HepG2 (cell line): Measurements from ENCODE around the gene NCKAP1. TPM values are rescaled to one million over a fixed set of nuclear protein-coding genes. Genes with fewer than 3 reads are reported as not detected.

Source experiments
- ATAC-seq: fragments of 200-7000 bp; cut with Tn5 transposase; 3 replicates; pipeline ENCODE4 v1.9.1; 2020; ENCODE audit warnings: mild to moderate bottlenecking, moderate library complexity
- BruUV-seq: library from RNA; stranded (reverse); fragments of 400-500 nt; replicated peaks from 2 replicates; lab custom pipeline; 2021; lab: Mats Ljungman, UMichigan
- CTCF ChIA-PET: fragments of 300-600 bp; formaldehyde crosslinking; extraction: SDS; loops from one replicate; lab custom pipeline; 2021; ENCODE audit warnings: low total read pairs, inconsistent platforms, low intra/inter-chr PET ratio; lab: Yijun Ruan, JAX
- POLR2A ChIA-PET: fragments of 350-600 bp; sonication (Branson Sonifier 250); formaldehyde crosslinking; loops from one replicate; lab custom pipeline; 2020; ENCODE audit warnings: antibody characterized with exemption, inconsistent platforms; lab: Yijun Ruan, JAX
- DNase-seq: peaks from one replicate; pipeline ENCODE4 v3.0.0-alpha.2; 2015; ENCODE audit warnings: low spot score
- FAIRE-seq: peaks from 3 replicates; lab custom pipeline; 2011; peaks lifted over from hg19 to GRCh38; lab: Jason Lieb, UNC
- H2AFZ ChIP-seq: one replicate; pipeline ENCODE4 v1.6.1; 2011; ENCODE audit warnings: low read length, inconsistent platforms
- H3K27ac ChIP-seq: fragments of 300-600 bp; 3 replicates; pipeline ENCODE4 v1.8.0; 2011; ENCODE audit warnings: mixed run types, mild to moderate bottlenecking, mixed read lengths, low read length, inconsistent platforms; ENCODE audit not compliant: insufficient read depth; ENCODE audit errors: extremely low read length
- H3K27me3 ChIP-seq, 2 experiments: fragments of 200-600 bp in 1 of 2; 2 replicates in 1 of 2; 3 replicates in 1 of 2; pipeline versions ENCODE4 v1.6.0 to v1.8.0; 2011; ENCODE audit warnings: low read length in 2 of 2, mild to moderate bottlenecking in 2 of 2, moderate library complexity in 2 of 2, inconsistent platforms in 1 of 2; ENCODE audit not compliant: insufficient read depth in 2 of 2, control insufficient read depth in 1 of 2
- H3K36me3 ChIP-seq, 2 experiments: fragments of 200-600 bp in 1 of 2; replicated peaks in 1 of 2; 2 replicates in 1 of 2; 3 replicates in 1 of 2; pipeline versions ENCODE4 v1.5.1 to v1.8.0; 2011; ENCODE audit warnings: low read length in 2 of 2, inconsistent platforms in 1 of 2; ENCODE audit not compliant: insufficient read depth in 2 of 2, control insufficient read depth in 1 of 2
- H3K4me1 ChIP-seq: 2 replicates; pipeline ENCODE4 v1.5.1; 2012; ENCODE audit warnings: low read length, inconsistent platforms; ENCODE audit not compliant: insufficient read depth
- H3K4me2 ChIP-seq: 2 replicates; pipeline ENCODE4 v1.6.0; 2011; ENCODE audit warnings: low read depth, low read length, inconsistent platforms
- H3K4me3 ChIP-seq, 3 experiments: fragments of 200-600 bp in 1 of 3; sonication (generic), shearing (Covaris generic) in 1 of 3; replicated peaks in 1 of 3; 2 replicates each; pipeline ENCODE4 v1.5.1; 2011 to 2016; ENCODE audit warnings: low read length in 3 of 3, inconsistent platforms in 2 of 3, low read depth in 2 of 3, mild to moderate bottlenecking in 2 of 3, control low read depth in 1 of 3, mixed read lengths in 1 of 3; ENCODE audit not compliant: insufficient read depth in 1 of 3
- H3K79me2 ChIP-seq: one replicate; pipeline ENCODE4 v1.6.1; 2011; ENCODE audit warnings: low read length, inconsistent platforms; ENCODE audit not compliant: insufficient read depth
- H3K9ac ChIP-seq: 2 replicates; pipeline ENCODE4 v1.6.0; 2011; ENCODE audit warnings: mild to moderate bottlenecking, low read depth, low read length, inconsistent platforms; ENCODE audit not compliant: insufficient read depth
- H3K9me3 ChIP-seq: 2 replicates; pipeline ENCODE4 v1.5.1; 2012; ENCODE audit warnings: mild to moderate bottlenecking, low read length
- H4K20me1 ChIP-seq: 2 replicates; pipeline ENCODE4 v1.6.0; 2011; ENCODE audit warnings: inconsistent platforms, mild to moderate bottlenecking, low read length, moderate library complexity; ENCODE audit not compliant: insufficient read depth
- CEBPG ChIP-seq: IDR thresholded peaks from 2 replicates; pipeline ENCODE4 v1.6.1; 2016
- CENPX ChIP-seq: sonication (generic); formaldehyde crosslinking; IDR thresholded peaks from 2 replicates; pipeline ENCODE4 v1.9.0; 2021; ENCODE audit warnings: mild to moderate bottlenecking, missing genetic modification reagents, moderate library complexity
- FOXP1 ChIP-seq, 2 experiments: fragments of 450-650 bp in 1 of 2; IDR thresholded peaks; 2 replicates each; pipeline ENCODE4 v1.6.1; 2017 to 2018; ENCODE audit warnings: antibody characterized with exemption in 1 of 2
- HNRNPH1 ChIP-seq: fragments of 200-400 bp; formaldehyde crosslinking; optimal IDR thresholded peaks from 2 replicates; pipeline ENCODE3; 2017; ENCODE audit warnings: mild to moderate bottlenecking, low read depth, low read length
- REPIN1 ChIP-seq: sonication (generic); formaldehyde crosslinking; IDR thresholded peaks from 2 replicates; pipeline ENCODE4 v1.8.0; 2022; ENCODE audit warnings: missing genetic modification reagents, low read depth, mild to moderate bottlenecking, borderline replicate concordance
- SIN3A ChIP-seq: IDR thresholded peaks from 2 replicates; pipeline ENCODE4 v1.6.1; 2011; ENCODE audit warnings: low read depth, mild to moderate bottlenecking, control low read depth, low read length, borderline replicate concordance
- TP53 ChIP-seq: sonication (generic); formaldehyde crosslinking; conservative IDR thresholded peaks from 2 replicates; pipeline ENCODE4 v1.4.0; 2020; ENCODE audit warnings: missing genetic modification reagents
- YEATS2 ChIP-seq: sonication (generic); formaldehyde crosslinking; IDR thresholded peaks from 2 replicates; pipeline ENCODE4 v1.4.0; 2020; ENCODE audit warnings: missing genetic modification reagents, borderline replicate concordance
- ZBTB42 ChIP-seq: sonication (generic); formaldehyde crosslinking; IDR thresholded peaks from 2 replicates; pipeline ENCODE4 v1.5.0; 2020; ENCODE audit warnings: mild to moderate bottlenecking, missing genetic modification reagents
- ZNF296 ChIP-seq: sonication (generic); formaldehyde crosslinking; conservative IDR thresholded peaks from 2 replicates; pipeline ENCODE4 v1.5.0; 2020; ENCODE audit warnings: mild to moderate bottlenecking, missing genetic modification reagents
- ZNF713 ChIP-seq: sonication (generic); formaldehyde crosslinking; IDR thresholded peaks from 2 replicates; pipeline ENCODE4 v1.4.0; 2020; ENCODE audit warnings: mild to moderate bottlenecking, missing genetic modification reagents
- WGBS: methylation state at CpG from one replicate; pipeline ENCODE4 v1.1.6; 2017; ENCODE audit warnings: low lambda C conversion rate; 5-methylcytosine and 5-hydroxymethylcytosine counted together
- in situ Hi-C: cut with HindIII; loops from 2 replicates; pipeline ENCODE4 v1.10.0; 2017; ENCODE audit warnings: low pct_unique_long_range_greater_than_20kb; ENCODE audit not compliant: extremely low pct_ligation_motif_present
- intact Hi-C: fragments of 100-400 bp; cut with micrococcal nuclease; formaldehyde crosslinking; loops from one replicate; pipeline ENCODE4 v1.10.0; 2022; ENCODE audit not compliant: unreplicated experiment
- polyA plus RNA-seq, 8 experiments: library from polyadenylated mRNA; depleted of rRNA in 3 of 8; stranded (reverse) in 7 of 8; unstranded in 1 of 8; fragments of >200 nt; fragmentation: Illumina TruSeq in 4 of 8; extraction: Trizol in 4 of 8; gene quantifications; 2 replicates each; pipeline versions ENCODE4 v1.2.1 to v1.2.3, GENCODE V29; 2011 to 2016; ENCODE audit warnings: low read depth in 4 of 8, missing spikeins in 1 of 8, mixed read lengths in 1 of 8; ENCODE audit not compliant: insufficient read depth in 1 of 8
- total RNA-seq, 5 experiments: library from RNA; depleted of rRNA; stranded (reverse); fragments of >200 nt; fragmentation: Illumina TruSeq; extraction: Trizol; gene quantifications; 2 replicates each; pipeline ENCODE4 v1.2.3, GENCODE V29; 2016; ENCODE audit warnings: low read depth in 1 of 5
- TF ChIP-seq, protein P1 (sequence below): sonication (generic); formaldehyde crosslinking; IDR thresholded peaks from 2 replicates; pipeline ENCODE4 v1.4.0; 2020; ENCODE audit warnings: mild to moderate bottlenecking, missing genetic modification reagents
- TF ChIP-seq, protein P2 (sequence below): fragments of 450-650 bp; IDR thresholded peaks from 2 replicates; pipeline ENCODE4 v1.6.1; 2016
- TF ChIP-seq, protein P3 (sequence below): sonication (generic); formaldehyde crosslinking; IDR thresholded peaks from 2 replicates; pipeline ENCODE4 v1.4.0; 2020; ENCODE audit warnings: mild to moderate bottlenecking, missing genetic modification reagents

The NCKAP1 gene
- total and polyA plus RNA-seq, 2 of the 13 experiments (the other 11 are each of a cell fraction or from before 2014, with no cell fraction given) = 72.1 to 96.3 TPM

DNA sequence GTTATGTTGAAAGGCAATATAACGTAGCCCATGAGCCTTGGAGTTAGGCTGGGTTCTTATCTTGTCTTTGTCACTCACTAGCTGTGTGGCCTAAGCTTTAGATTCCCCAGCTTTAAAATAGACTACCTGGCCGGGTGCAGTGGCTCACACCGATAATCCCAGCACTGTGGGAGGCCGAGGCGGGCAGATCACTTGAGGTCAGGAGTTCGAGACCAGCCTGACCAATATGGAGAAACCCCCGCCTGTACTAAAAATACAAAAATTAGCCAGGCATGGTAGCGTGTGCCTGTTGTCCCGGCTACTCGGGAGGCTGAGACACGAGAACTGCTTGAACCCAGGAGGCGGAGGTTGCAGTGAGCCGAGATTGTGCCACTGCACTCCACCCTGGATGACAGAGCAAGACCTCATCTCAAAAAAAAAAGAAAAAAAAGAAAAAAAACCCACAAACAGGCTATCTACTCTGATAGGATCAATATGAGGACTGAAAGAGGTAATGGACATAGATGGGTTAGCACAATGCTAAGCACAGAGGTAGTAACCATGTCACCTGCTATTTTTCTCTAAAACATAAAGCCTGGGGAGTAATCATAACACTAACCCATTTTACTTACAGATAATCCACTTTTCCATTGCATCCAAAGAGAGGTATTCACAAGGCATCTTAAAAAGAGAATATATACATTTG is 43.9 kb downstream of the NCKAP1 start:
- Histone ChIP-seq H3K9ac (no peak overlapping the region), H3K4me2 (no peak overlapping the region), H3K4me1 (no peaks in the 10 kb centered on the region), H2AFZ (no peak overlapping the region), H4K20me1 (no peaks in the 10 kb centered on the region), H3K9me3 (no peaks in the 10 kb centered on the region), H3K79me2 (peaks cover 2% of the 10 kb centered on the region), H3K4me3 (no peak overlapping the region), H3K36me3 (peaks cover 8 to 63% of the 10 kb centered on the region in 2 experiments), H3K27me3 (no peaks in the 10 kb centered on the region), H3K27ac (no peak overlapping the region)
- DNase-seq = no peak
- 98% methylated on average over 13 of the region's 13 CpGs for WGBS
- no TSS peak for BruUV-seq
- in situ Hi-C loops = no loop called here
- ChIA-PET POLR2A (no interaction called here), CTCF (no interaction called here)
- intact Hi-C loops = no loop called here
- FAIRE-seq = no peak
- no peak for ATAC-seq
- TF ChIP-seq, protein P1, sequence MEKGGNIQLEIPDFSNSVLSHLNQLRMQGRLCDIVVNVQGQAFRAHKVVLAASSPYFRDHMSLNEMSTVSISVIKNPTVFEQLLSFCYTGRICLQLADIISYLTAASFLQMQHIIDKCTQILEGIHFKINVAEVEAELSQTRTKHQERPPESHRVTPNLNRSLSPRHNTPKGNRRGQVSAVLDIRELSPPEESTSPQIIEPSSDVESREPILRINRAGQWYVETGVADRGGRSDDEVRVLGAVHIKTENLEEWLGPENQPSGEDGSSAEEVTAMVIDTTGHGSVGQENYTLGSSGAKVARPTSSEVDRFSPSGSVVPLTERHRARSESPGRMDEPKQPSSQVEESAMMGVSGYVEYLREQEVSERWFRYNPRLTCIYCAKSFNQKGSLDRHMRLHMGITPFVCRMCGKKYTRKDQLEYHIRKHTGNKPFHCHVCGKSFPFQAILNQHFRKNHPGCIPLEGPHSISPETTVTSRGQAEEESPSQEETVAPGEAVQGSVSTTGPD (CRISPR knock-in tag) = no peak
- TF ChIP-seq ZNF296 (CRISPR knock-in tag) (no peak), CENPX (CRISPR knock-in tag) (no peak), REPIN1 (no peak), HNRNPH1 (no peak), FOXP1 (IDR thresholded peaks at IDR 0.05) (no peak), FOXP1 (CRISPR knock-in tag; IDR thresholded peaks at IDR 0.05) (no peak), YEATS2 (CRISPR knock-in tag) (no peak), SIN3A (no peak), CEBPG (CRISPR knock-in tag) (no peak), ZBTB42 (CRISPR knock-in tag) (no peak), ZNF713 (CRISPR knock-in tag) (no peak), TP53 (CRISPR knock-in tag) (no peak)
- TF ChIP-seq, protein P2, sequence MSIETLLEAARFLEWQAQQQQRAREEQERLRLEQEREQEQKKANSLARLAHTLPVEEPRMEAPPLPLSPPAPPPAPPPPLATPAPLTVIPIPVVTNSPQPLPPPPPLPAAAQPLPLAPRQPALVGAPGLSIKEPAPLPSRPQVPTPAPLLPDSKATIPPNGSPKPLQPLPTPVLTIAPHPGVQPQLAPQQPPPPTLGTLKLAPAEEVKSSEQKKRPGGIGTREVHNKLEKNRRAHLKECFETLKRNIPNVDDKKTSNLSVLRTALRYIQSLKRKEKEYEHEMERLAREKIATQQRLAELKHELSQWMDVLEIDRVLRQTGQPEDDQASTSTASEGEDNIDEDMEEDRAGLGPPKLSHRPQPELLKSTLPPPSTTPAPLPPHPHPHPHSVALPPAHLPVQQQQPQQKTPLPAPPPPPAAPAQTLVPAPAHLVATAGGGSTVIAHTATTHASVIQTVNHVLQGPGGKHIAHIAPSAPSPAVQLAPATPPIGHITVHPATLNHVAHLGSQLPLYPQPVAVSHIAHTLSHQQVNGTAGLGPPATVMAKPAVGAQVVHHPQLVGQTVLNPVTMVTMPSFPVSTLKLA = no peak
- TF ChIP-seq, protein P3, sequence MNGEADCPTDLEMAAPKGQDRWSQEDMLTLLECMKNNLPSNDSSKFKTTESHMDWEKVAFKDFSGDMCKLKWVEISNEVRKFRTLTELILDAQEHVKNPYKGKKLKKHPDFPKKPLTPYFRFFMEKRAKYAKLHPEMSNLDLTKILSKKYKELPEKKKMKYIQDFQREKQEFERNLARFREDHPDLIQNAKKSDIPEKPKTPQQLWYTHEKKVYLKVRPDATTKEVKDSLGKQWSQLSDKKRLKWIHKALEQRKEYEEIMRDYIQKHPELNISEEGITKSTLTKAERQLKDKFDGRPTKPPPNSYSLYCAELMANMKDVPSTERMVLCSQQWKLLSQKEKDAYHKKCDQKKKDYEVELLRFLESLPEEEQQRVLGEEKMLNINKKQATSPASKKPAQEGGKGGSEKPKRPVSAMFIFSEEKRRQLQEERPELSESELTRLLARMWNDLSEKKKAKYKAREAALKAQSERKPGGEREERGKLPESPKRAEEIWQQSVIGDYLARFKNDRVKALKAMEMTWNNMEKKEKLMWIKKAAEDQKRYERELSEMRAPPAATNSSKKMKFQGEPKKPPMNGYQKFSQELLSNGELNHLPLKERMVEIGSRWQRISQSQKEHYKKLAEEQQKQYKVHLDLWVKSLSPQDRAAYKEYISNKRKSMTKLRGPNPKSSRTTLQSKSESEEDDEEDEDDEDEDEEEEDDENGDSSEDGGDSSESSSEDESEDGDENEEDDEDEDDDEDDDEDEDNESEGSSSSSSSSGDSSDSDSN (CRISPR knock-in tag) = no peak
